Caco-2 (cell line): ENCODE data around the gene MAP1LC3C. TPM values are rescaled to one million over a fixed set of nuclear protein-coding genes. Genes with fewer than 3 reads are reported as not detected.

Experiments
- BruUV-seq: library from RNA; stranded (reverse); fragments of 400-500 nt; replicated peaks from 2 replicates; lab custom pipeline; 2021; lab: Mats Ljungman, UMichigan
- CTCF ChIA-PET: fragments of 300-600 bp; sonication (Branson Sonifier 250); formaldehyde crosslinking; loops from one replicate; lab custom pipeline; 2022; ENCODE audit warnings: antibody characterized with exemption; lab: Charles Lee
- POLR2A ChIA-PET: fragments of 300-600 bp; sonication (Branson Sonifier 250); formaldehyde crosslinking; loops from one replicate; lab custom pipeline; 2022; ENCODE audit warnings: antibody characterized with exemption; lab: Charles Lee
- DNase-seq, 2 experiments: peaks; one replicate each; pipeline versions ENCODE4 v3.0.0 to v3.0.0-alpha.2; 2020 to 2022
- H3K27me3 ChIP-seq: replicated peaks from 2 replicates; pipeline ENCODE4 v1.6.0; 2011; ENCODE audit warnings: low read length; ENCODE audit not compliant: control insufficient read depth, insufficient read depth
- H3K36me3 ChIP-seq: 2 replicates; pipeline ENCODE4 v1.5.1; 2011; ENCODE audit warnings: low read length; ENCODE audit not compliant: control insufficient read depth, insufficient read depth
- H3K4me1 ChIP-seq: fragments of 250-450 bp; sonication (Bioruptor Pico); 2 replicates; pipeline ENCODE4 v1.5.1; 2020; ENCODE audit warnings: mild to moderate bottlenecking
- H3K4me3 ChIP-seq: 2 replicates; pipeline ENCODE4 v1.5.1; 2011; ENCODE audit warnings: low read depth, mild to moderate bottlenecking, control low read depth, low read length
- H3K9me3 ChIP-seq: fragments of 250-450 bp; sonication (Bioruptor Pico); 2 replicates; pipeline ENCODE4 v1.5.1; 2020; ENCODE audit warnings: mild to moderate bottlenecking, moderate library complexity
- H3K27ac Mint-ChIP-seq: one replicate; pipeline ENCODE4 v1.8.0; 2022; ENCODE audit warnings: mixed read lengths; ENCODE audit not compliant: unreplicated experiment
- H3K27me3 Mint-ChIP-seq: one replicate; pipeline ENCODE4 v1.8.0; 2022; ENCODE audit warnings: mixed read lengths; ENCODE audit not compliant: insufficient read depth, unreplicated experiment
- H3K36me3 Mint-ChIP-seq: one replicate; pipeline ENCODE4 v1.8.0; 2022; ENCODE audit warnings: mild to moderate bottlenecking, mixed read lengths; ENCODE audit not compliant: insufficient read depth, unreplicated experiment
- H3K4me1 Mint-ChIP-seq: one replicate; pipeline ENCODE4 v1.8.0; 2022; ENCODE audit warnings: low read depth, mixed read lengths; ENCODE audit not compliant: unreplicated experiment
- H3K4me3 Mint-ChIP-seq: one replicate; pipeline ENCODE4 v1.8.0; 2022; ENCODE audit warnings: mild to moderate bottlenecking, moderate library complexity, mixed read lengths; ENCODE audit not compliant: unreplicated experiment
- H3K9me3 Mint-ChIP-seq: one replicate; pipeline ENCODE4 v1.8.0; 2022; ENCODE audit warnings: mixed read lengths; ENCODE audit not compliant: unreplicated experiment
- CTCF ChIP-seq, 2 experiments: fragments of 200-600 bp in 1 of 2; IDR thresholded peaks; 1 replicate in 1 of 2; 2 replicates in 1 of 2; pipeline versions ENCODE4 v1.5.1 to v1.8.0; 2011 to 2022; ENCODE audit warnings: antibody characterized with exemption in 1 of 2, control low read depth in 1 of 2, inconsistent platforms in 1 of 2, low read depth in 1 of 2, low read length in 1 of 2, mild to moderate bottlenecking in 1 of 2, moderate library complexity in 1 of 2; ENCODE audit not compliant: insufficient read depth in 1 of 2, severe bottlenecking in 1 of 2, unreplicated experiment in 1 of 2
- intact Hi-C: fragments of 100-400 bp; cut with micrococcal nuclease; formaldehyde crosslinking; loops from one replicate; pipeline ENCODE4 v1.10.0; 2022; ENCODE audit not compliant: unreplicated experiment
- total RNA-seq: library from RNA; stranded (reverse); gene quantifications from 2 replicates; pipeline ENCODE4 v1.2.3, GENCODE V29; 2022

MAP1LC3C gene
- total RNA-seq, 1 experiment from 2014 or later = 0.86 TPM

GRCh38 chr1:241957692-241958494 lies 41.0 kb downstream of the MAP1LC3C start, which contains the start of gene BECN2:
TSS of gene BECN2 (plus strand) at chr1:241957767. CDS start at chr1:241957767, 0 bp downstream.
- intact Hi-C loops = no loop called here
- BruUV-seq = no TSS peak
- no peaks in the 10 kb centered on the region for H3K9me3 ChIP-seq
- no peak within 1 kb of the TSS for H3K4me3 Mint-ChIP-seq
- H3K36me3 ChIP-seq = no peaks in the 10 kb centered on the region
- H3K27me3 Mint-ChIP-seq = no peaks in the 10 kb centered on the region
- H3K27ac Mint-ChIP-seq = no peak within 1 kb of the TSS
- H3K4me3 ChIP-seq = no peak within 1 kb of the TSS
- ChIA-PET CTCF (no interaction called here), POLR2A (no interaction called here)
- H3K4me1 Mint-ChIP-seq = no peaks in the 10 kb centered on the region
- no peak for DNase-seq
- H3K27me3 ChIP-seq = no peaks in the 10 kb centered on the region
- no peaks in the 10 kb centered on the region for H3K4me1 ChIP-seq
- TF ChIP-seq CTCF (IDR thresholded peaks at IDR 0.05; ENCODE audit: insufficient read depth in 1 of 2, low read depth in 1 of 2, low read length in 1 of 2, severe bottlenecking in 1 of 2, unreplicated experiment in 1 of 2) = no peak
- no peaks in the 10 kb centered on the region for H3K36me3 Mint-ChIP-seq
- H3K9me3 Mint-ChIP-seq = no peaks in the 10 kb centered on the region

GRCh38 chr1:241950390-241950789 lies 48.5 kb downstream of the MAP1LC3C start:
- Mint-ChIP-seq H3K4me1 (no peaks in the 10 kb centered on the region), H3K4me3 (no peak overlapping the region), H3K27ac (no peak overlapping the region), H3K36me3 (no peaks in the 10 kb centered on the region), H3K27me3 (no peaks in the 10 kb centered on the region), H3K9me3 (no peaks in the 10 kb centered on the region)
- ChIA-PET POLR2A (no interaction called here), CTCF (no interaction called here)
- no peak for TF ChIP-seq CTCF (IDR thresholded peaks at IDR 0.05; ENCODE audit: insufficient read depth in 1 of 2, low read depth in 1 of 2, low read length in 1 of 2, severe bottlenecking in 1 of 2, unreplicated experiment in 1 of 2)
- Histone ChIP-seq H3K9me3 (no peaks in the 10 kb centered on the region), H3K36me3 (no peaks in the 10 kb centered on the region), H3K27me3 (no peaks in the 10 kb centered on the region), H3K4me3 (no peak overlapping the region), H3K4me1 (no peaks in the 10 kb centered on the region)
- DNase-seq = no peak
- intact Hi-C loops = no loop called here
- no TSS peak for BruUV-seq

- Histone ChIP-seq H3K9me3 (no peaks in the 10 kb centered on the region), H3K27me3 (no peaks in the 10 kb centered on the region), H3K4me1 (0 out of 2 replicates have a peak, but pooled peaks cover 6% of the 10 kb centered on the region), H3K4me3 (no peak overlapping the region), H3K36me3 (no peaks in the 10 kb centered on the region)
- DNase-seq = no peak
- Mint-ChIP-seq H3K36me3 (no peaks in the 10 kb centered on the region), H3K9me3 (no peaks in the 10 kb centered on the region), H3K27ac (no peak overlapping the region), H3K4me3 (no peak overlapping the region), H3K27me3 (no peaks in the 10 kb centered on the region), H3K4me1 (no peaks in the 10 kb centered on the region)
- intact Hi-C loops = no loop called here
- CTCF ChIA-PET = no interaction called here
- no peak for TF ChIP-seq CTCF (IDR thresholded peaks at IDR 0.05; ENCODE audit: insufficient read depth in 1 of 2, low read depth in 1 of 2, low read length in 1 of 2, severe bottlenecking in 1 of 2, unreplicated experiment in 1 of 2)
- BruUV-seq = no TSS peak
- POLR2A ChIA-PET = no interaction called here
Measured at GRCh38 chr1:241947354-241947753, 51.5 kb downstream of the MAP1LC3C start.

Other genes with a start within 250 kb of the MAP1LC3C start
- gene EXO1, start 150.9 kb downstream of the MAP1LC3C start, total RNA-seq = 18.5 and 19.6 TPM in 2 replicates
- not detected in 2 replicates for gene BECN2, start 41.3 kb downstream of the MAP1LC3C start, total RNA-seq